Thoracic aorta (tissue), 2 donors: ENCODE results near the gene BCL6. TPM values are rescaled to one million over a fixed set of nuclear protein-coding genes. Genes with fewer than 3 reads are reported as not detected.

Experiments used
- ATAC-seq: fragments of 150-250 bp; one replicate; pipeline ENCODE4 v1.8.0; 2017; ENCODE audit warnings: low read depth; ENCODE audit not compliant: insufficient number of reproducible peaks, low FRiP score
- DNase-seq: peaks from one replicate; pipeline ENCODE4 v3.0.0-alpha.2; 2020; ENCODE audit warnings: low spot score
- H3K27ac ChIP-seq, 2 donors: fragments of 200-600 bp; sonication (generic); 1 replicate in 1 of 2; 2 replicates in 1 of 2; pipeline ENCODE4 v1.5.1; 2016; ENCODE audit warnings: mild to moderate bottlenecking in 2 of 2, moderate library complexity in 2 of 2
- H3K27me3 ChIP-seq: fragments of 200-600 bp; sonication (generic); replicated peaks from 2 replicates; pipeline ENCODE4 v1.6.0; 2016; ENCODE audit warnings: mild to moderate bottlenecking; ENCODE audit not compliant: insufficient read depth
- H3K36me3 ChIP-seq: fragments of 200-600 bp; sonication (generic); one replicate; pipeline ENCODE4 v1.5.1; 2016
- H3K4me1 ChIP-seq, 2 donors: fragments of 200-600 bp; sonication (generic); 1 replicate in 1 of 2; 2 replicates in 1 of 2; pipeline versions ENCODE4 v1.5.1 to v1.6.0; 2016; ENCODE audit warnings: low read depth in 2 of 2, mild to moderate bottlenecking in 1 of 2; ENCODE audit not compliant: control insufficient read depth in 1 of 2
- H3K4me3 ChIP-seq: fragments of 200-600 bp; sonication (generic); 2 replicates; pipeline ENCODE4 v1.5.1; 2016; ENCODE audit warnings: mild to moderate bottlenecking
- H3K9me3 ChIP-seq: fragments of 200-600 bp; sonication (generic); 2 replicates; pipeline ENCODE4 v1.5.1; 2016
- total RNA-seq, 2 donors: library from RNA; depleted of rRNA; stranded (reverse); fragments of >200 nt; gene quantifications; one replicate each; pipeline versions ENCODE4 v1.1.0 to v1.2.3, GENCODE V29; 2016
- TF ChIP-seq, protein P1 (sequence below): fragments of 200-600 bp; sonication (generic); IDR thresholded peaks from one replicate; pipeline ENCODE4 v1.5.1; 2019; ENCODE audit warnings: antibody characterized with exemption

BCL6 gene
- total RNA-seq, 2 donors from 2014 or later: 148 to 169 TPM

DNA sequence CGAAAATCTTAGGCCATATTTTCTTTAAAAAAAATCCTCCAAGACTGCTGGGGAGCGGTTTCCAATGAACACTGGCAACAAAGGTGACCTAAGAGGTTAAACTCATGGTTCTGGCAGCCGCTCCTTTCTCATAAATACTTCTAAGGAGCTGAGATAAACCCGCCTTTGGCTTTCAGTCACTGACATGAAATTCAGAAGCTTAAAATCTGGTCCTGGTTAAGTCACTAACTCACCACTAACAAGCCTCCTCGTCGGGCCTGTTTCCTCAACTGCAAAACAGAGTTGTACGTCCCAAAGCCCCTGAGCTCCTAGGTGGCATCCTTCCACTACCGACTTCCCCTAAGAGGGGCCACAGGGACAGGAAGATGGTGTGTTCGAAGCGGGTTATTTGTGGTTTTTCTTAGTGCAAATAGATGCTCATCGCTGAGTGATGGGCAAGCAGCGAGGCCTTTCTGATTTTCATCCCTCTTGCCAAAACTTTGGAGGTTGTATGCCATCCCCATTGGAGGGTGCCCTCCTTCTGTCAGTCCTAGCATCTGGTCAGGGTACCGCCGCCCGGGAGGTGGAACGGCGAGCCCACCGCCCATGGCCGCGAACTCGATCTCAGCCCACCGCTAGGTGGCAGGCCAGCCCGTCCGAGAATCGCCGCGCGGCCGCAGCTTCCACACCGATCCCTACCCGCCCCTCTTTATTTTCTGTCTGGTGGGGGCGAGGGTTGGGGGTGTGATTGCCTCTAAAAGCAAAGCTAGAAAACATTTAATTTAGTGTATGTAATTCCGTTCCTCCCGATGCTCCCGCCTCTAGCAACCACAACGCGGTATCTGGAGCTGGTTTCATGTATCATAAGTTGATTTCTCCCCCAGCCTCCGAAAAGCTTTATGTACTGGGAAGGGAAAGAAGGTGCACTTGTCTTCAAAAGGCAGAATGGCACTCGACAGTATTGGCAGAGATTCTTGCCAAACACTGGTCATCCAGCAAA, 4.6 kb downstream of the BCL6 start:
- no peaks in the 10 kb centered on the region for H3K36me3 ChIP-seq
- peak overlapping the region; percentile 92 for H3K4me3 ChIP-seq
- H3K27me3 ChIP-seq: no peaks in the 10 kb centered on the region
- H3K4me1 ChIP-seq: peaks cover 13 to 37% of the 10 kb centered on the region in 2 donors
- DNase-seq (no peak), ATAC-seq (no peak)
- TF ChIP-seq, protein P1, sequence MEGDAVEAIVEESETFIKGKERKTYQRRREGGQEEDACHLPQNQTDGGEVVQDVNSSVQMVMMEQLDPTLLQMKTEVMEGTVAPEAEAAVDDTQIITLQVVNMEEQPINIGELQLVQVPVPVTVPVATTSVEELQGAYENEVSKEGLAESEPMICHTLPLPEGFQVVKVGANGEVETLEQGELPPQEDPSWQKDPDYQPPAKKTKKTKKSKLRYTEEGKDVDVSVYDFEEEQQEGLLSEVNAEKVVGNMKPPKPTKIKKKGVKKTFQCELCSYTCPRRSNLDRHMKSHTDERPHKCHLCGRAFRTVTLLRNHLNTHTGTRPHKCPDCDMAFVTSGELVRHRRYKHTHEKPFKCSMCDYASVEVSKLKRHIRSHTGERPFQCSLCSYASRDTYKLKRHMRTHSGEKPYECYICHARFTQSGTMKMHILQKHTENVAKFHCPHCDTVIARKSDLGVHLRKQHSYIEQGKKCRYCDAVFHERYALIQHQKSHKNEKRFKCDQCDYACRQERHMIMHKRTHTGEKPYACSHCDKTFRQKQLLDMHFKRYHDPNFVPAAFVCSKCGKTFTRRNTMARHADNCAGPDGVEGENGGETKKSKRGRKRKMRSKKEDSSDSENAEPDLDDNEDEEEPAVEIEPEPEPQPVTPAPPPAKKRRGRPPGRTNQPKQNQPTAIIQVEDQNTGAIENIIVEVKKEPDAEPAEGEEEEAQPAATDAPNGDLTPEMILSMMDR: peak; percentile 95
- H3K27ac ChIP-seq: peak overlapping the region; percentile 98 to 100
- no peaks in the 10 kb centered on the region for H3K9me3 ChIP-seq

DNA sequence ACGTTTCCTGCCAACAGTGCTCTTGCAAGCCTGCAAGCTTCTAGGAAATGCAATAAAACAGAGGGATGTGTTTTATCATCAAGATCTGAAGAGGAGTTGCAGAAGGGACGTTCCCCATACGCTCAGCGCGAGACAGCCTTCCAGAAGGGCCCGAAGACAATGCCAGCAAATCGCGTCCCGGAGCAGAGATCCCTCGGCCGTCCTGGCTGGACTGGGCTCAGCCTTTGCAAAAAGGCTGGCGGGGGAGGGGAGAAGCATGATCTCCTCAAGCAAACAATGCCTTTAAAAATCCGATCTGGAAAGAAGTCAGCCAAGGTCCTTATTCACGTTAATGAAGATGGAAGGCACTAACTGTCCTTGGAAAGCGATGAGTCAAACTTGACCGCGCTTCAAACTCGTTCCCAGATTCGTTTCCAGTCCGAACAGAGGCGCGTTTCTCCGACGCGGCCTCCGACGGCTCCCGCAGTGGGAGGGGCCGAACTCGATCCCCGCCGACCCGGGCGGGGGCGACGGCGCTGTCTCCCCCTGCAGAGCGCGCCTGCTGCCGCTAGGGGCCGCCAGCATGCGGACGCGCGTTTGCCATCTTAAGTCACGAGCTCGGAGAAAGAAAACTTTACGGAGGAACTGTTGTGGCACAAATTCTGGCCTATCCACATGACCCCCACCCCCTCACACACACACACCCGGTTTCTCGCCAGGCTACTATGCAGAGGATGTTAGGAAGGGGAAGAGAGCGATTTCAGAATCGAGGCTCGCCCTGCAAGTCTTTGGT, 5.5 kb downstream of the BCL6 start:
- H3K4me1 ChIP-seq: peaks cover 19 to 42% of the 10 kb centered on the region in 2 donors
- ATAC-seq (no peak), DNase-seq (peak; percentile 63)
- TF ChIP-seq, protein P1: peak; percentile 96
- H3K36me3 ChIP-seq: no peaks in the 10 kb centered on the region
- H3K27me3 ChIP-seq: no peaks in the 10 kb centered on the region
- H3K9me3 ChIP-seq: no peaks in the 10 kb centered on the region
- H3K27ac ChIP-seq: peak overlapping the region; percentile 98 to 100
- H3K4me3 ChIP-seq: peak overlapping the region; percentile 92

DNA sequence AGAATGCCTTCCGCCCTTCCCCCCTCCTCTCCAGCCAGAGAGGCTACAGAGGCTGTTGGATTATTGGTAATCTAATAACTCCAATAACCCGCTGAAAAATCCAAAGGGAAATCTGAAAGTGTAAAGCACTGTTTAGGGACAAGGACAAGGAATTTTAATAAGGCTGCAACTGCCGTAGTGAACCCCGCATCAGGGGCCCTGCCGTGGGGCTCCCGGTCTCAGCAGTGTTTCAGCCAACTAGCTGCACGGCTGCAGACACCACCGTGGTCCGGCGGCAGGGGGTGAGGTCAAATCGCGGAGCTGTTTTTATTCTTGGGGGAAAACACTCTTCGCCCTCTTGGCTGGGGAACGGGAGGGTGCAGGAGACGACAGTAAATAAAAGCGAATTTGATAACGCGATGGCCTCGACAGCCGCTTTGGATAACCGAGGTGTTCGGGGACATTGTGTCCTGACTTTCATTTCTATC, 6.1 kb downstream of the BCL6 start:
- DNase-seq: no peak
- ATAC-seq: no peak
- Histone ChIP-seq H3K4me1 (peaks cover 19 to 42% of the 10 kb centered on the region in 2 donors), H3K4me3 (peak overlapping the region; percentile 92), H3K27me3 (no peaks in the 10 kb centered on the region), H3K27ac (peak overlapping the region; percentile 98 to 100), H3K9me3 (no peaks in the 10 kb centered on the region), H3K36me3 (peaks cover 4% of the 10 kb centered on the region)
- TF ChIP-seq, protein P1: no peak

DNA sequence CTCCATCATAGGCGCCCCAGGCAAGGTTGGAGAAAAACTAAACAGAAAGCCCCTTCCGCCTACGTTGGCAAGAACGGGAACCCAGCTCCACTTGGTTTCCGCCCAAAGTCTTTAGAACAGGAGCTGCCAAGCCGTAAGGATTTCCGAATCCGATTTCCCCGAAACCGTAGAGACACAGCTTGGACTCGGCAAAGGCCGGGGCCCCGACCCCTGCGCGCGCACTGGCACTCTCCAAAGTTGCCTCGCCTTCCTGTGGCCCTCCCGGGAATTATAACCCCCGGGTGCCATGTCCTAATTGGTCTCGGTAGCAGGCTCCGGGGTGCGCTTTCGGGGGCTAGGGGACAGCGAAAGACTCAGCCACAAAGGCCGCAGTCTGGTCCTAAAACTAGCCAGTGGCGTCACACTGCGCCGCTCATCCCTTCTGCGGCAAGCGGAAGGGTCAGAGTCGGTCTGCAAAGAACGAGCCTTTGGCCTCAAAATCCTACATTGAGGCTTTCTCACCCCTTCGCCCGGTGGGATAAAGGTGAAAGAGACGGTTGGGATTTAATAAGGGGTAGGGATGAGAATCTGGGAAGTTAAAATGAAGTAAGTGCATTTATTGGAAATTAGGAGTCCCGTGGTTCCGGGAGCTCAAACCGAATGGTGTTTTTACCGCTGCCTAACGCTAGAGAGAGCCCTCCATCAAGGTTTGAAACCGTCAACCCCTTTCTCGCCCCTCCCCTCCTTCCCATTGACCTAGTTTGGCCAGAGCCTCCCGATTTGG, 6.8 kb downstream of the BCL6 start:
- Histone ChIP-seq H3K36me3 (peaks cover 9% of the 10 kb centered on the region), H3K9me3 (no peaks in the 10 kb centered on the region), H3K4me3 (peak overlapping the region; percentile 92), H3K27ac (peak overlapping the region; percentile 98 to 100), H3K27me3 (no peaks in the 10 kb centered on the region), H3K4me1 (peaks cover 19 to 42% of the 10 kb centered on the region in 2 donors)
- TF ChIP-seq, protein P1: peak; percentile 60
- ATAC-seq (peak; percentile 49), DNase-seq (peak; percentile 77)
